GM15510 (cell line): ENCODE results near the gene USP3.

Source experiments
- POLR2A ChIP-seq: IDR thresholded peaks from 3 replicates; pipeline ENCODE4 v1.6.1; 2011; ENCODE audit warnings: borderline replicate concordance; ENCODE audit not compliant: insufficient read length; ENCODE audit errors: extremely low read depth

Gene USP3

GRCh38 chr15:63473749-63473998 lies 30.7 kb upstream of the USP3 start:
- no peak for TF ChIP-seq POLR2A

DNA sequence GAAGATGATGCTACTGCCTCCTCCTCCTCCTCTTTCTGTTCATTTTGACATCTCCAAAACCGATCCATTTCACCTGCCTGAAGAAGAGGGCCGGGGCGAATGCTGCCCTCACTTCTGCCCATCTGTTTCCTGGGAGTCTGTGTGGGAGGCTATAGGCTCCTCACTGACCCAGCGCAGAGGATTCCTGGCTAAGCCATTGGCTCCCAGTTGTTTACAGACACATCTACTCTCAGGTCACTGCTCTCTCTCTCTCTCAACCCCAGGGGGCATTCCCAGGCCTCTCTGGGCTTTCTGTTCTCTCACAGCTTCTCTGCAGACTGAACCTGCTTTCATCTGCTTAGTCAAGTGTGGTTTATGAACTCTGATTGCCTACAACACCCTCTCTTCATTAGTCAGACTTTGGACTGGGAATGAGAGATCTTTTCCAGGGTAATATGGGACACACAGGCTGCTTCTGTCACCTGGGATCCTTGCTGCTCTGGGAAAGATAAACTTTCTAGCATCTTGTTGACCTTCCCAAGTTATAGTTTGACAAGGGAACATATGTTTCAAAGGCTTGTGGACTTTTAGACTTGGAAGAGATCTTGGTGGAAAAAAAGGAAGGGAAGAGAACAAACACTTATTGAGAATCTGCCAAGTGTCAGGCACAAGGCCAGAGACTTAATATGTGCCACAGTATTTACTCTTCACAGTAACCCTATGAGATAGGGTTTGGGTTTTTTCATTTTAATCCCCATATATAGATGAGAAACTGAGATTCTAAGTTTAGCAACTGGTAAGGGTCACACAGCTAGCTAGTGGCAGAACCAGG lies 30.2 kb upstream of the USP3 start:
- TF ChIP-seq POLR2A, result no peak

GRCh38 chr15:63474810-63475316 lies 29.5 kb upstream of the USP3 start:
- peak; percentile 55 for TF ChIP-seq POLR2A

GRCh38 chr15:63475707-63476106 lies 28.7 kb upstream of the USP3 start:
- TF ChIP-seq POLR2A, result no peak

GRCh38 chr15:63476229-63476632 lies 28.2 kb upstream of the USP3 start:
- TF ChIP-seq POLR2A, result no peak

DNA sequence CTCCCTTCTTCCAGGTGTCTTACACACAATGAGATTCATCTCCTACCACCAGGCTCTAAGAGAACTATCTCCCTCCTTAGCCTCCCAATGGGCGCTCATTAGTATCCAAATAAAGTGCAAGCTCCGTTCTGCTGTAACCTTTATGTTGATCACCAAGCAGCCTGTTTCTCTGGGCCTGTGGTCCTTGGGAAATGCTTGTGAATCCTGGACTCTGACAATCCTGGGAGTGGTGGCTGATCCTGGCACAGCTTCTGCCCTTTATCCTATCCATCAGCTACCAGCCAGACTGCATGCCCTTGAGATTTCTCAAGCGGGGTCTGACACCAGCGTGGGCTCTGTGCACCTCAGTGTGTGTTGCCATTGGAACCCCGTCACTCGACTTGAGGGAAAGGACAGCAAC lies 26.1 kb upstream of the USP3 start:
- TF ChIP-seq POLR2A, result no peak

- no peak for TF ChIP-seq POLR2A
These were observed 24.0 kb upstream of the USP3 start for GRCh38 chr15:63480441-63480821.

DNA sequence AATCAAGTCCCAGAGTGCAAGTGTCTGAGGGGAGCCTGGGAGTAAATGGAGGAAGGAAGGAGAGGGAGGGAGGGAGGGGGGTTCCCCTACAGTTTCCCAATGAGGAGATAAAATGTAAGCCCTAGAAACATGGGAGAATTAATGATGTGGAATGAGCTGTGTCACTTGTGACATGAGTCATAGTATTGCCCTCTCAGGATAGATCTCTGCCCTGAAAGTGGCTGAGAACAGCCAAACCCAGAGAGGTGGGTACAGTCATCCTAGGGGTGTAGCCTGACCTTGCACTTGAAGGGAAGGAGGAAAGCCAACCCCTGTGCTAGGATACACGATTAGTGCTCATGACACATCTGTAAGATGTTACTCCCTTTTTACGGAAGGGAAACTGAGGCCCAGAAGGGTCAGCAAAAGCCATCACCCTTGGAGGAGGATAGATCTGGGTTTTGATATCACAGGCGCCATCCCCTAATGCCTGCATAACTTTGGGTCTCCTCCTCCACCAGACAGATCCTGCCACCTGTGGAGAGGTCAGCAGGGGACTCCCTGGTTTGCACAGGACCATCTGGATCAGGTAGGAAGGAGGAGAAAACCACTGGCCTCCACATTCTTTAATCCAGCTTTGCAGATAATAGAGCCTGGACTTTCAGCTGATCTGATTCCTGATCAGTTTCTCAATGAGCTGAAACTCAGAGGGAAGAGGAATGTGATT lies 23.1 kb upstream of the USP3 start:
- no peak for TF ChIP-seq POLR2A

- no peak for TF ChIP-seq POLR2A
These were observed 21.5 kb upstream of the USP3 start for GRCh38 chr15:63482874-63483323.

DNA sequence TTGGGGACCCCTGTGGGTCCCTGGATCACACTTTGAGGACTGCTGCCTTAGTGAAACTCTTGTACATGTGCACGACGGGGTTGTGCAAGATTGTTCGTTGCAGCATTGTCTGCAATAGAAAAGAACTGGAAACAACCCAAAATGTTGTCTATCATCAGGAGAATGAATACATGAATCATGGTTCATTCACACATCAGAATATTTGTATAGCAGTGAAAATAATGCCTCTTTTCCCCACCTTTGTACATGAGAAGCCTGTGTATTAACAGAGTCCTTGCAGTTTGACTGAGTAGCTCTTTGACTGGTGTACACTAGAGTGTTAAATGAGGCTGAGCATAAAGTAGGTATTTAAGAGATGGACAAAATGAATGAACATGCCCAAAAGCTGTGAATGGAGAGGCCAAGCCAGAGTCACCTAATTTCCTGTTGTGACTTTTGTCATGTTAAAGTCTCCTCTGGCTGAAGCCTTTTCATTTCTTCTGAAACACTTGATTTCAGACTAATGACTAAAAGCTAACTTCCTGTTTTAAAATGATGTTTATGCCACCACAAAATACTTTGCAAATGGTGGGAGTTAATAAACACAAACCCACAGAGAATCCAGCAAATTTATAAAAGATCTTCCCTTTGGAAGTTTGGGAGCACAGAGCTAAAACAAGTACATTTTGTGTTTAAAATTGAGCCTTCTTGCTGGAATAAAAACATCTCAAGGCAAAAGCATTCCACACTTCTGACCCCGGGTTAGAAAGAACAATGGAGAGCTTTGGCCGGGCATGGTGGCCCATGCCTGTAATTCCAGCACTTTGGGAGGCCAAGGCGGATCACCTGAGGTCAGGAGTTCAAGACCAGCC lies 20.6 kb upstream of the USP3 start:
- no peak for TF ChIP-seq POLR2A

GRCh38 chr15:63484433-63485186 lies 19.8 kb upstream of the USP3 start:
- TF ChIP-seq POLR2A, result no peak

- no peak for TF ChIP-seq POLR2A
These were observed 17.2 kb upstream of the USP3 start for GRCh38 chr15:63487076-63487757.

DNA sequence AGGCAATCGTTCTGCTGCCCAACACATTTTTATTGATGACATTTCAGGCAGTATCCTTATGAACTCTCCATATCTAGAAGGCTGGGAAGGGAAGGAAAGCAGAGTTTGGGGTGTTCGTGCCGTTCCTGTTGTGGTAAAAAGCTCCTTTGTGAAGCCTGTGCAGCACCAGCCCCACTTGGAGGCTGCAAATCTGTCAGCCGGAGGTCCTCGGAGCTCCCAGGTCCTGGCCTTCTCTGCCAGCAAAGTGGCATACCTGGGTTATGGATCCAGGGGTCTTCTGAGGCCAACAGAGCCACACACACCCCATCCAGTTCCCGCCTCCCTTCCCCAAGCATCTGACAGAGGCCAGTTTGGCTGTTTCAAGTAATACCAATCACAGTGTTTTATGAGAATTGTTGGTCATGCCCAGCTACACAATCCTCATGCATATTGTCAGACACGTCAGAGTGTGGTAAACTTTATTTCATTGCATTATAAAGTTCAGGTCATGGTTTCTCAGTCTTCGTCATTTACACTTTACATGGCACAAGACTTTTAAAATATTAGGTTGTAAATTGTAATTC lies 15.9 kb upstream of the USP3 start:
- no peak for TF ChIP-seq POLR2A

DNA sequence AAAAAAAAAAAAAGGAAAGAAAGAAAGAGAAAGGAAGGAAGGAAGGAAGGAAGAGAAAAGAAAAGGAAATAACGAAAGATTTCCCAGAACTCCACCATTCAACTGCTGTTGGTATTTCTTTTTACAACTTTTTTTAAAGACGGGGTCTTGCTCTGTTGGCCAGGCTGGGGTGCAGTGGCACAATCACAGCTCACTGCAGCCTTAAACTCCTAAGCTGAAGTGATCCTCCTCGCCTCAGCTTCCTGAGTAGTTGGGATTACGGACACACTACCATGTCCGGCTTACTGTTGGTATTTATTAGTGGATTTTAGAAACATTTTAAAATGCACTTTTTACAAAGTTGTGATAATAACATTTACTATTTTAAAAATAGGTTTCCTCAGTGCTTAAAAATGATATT lies 15.0 kb upstream of the USP3 start:
- TF ChIP-seq POLR2A, result no peak

GRCh38 chr15:63490345-63491034 lies 13.9 kb upstream of the USP3 start:
- TF ChIP-seq POLR2A, result no peak
